Glomerular visceral epithelial cell (primary cell): ENCODE measurements around the gene NUP98.

ENCODE experiments used
- DNase-seq: peaks from one replicate; pipeline ENCODE4 v3.0.0-alpha.2; 2016; ENCODE audit errors: extremely low spot score

The NUP98 gene

GRCh38 chr11:3735827-3736226 lies 61.5 kb downstream of the NUP98 start:
- peak; percentile 6 for DNase-seq

GRCh38 chr11:3732671-3733436 lies 64.5 kb downstream of the NUP98 start:
- DNase-seq, result no peak

- peak; percentile 73 for DNase-seq
Measured at GRCh38 chr11:3723014-3723708, 74.2 kb downstream of the NUP98 start.

GRCh38 chr11:3722100-3722499 lies 75.3 kb downstream of the NUP98 start:
- no peak for DNase-seq

GRCh38 chr11:3720997-3721396 lies 76.4 kb downstream of the NUP98 start:
- DNase-seq, result no peak

GRCh38 chr11:3712274-3712673 lies 85.1 kb downstream of the NUP98 start:
- DNase-seq, result no peak

- no peak for DNase-seq
Measured at GRCh38 chr11:3710485-3711259, 86.7 kb downstream of the NUP98 start.

GRCh38 chr11:3709977-3710376 lies 87.4 kb downstream of the NUP98 start:
- peak; percentile 6 for DNase-seq

GRCh38 chr11:3707176-3707575 lies 90.2 kb downstream of the NUP98 start:
- DNase-seq, result no peak

GRCh38 chr11:3703383-3703782 lies 94.0 kb downstream of the NUP98 start:
- no peak for DNase-seq

GRCh38 chr11:3700910-3701309 lies 96.4 kb downstream of the NUP98 start:
- DNase-seq, result no peak

- no peak for DNase-seq
Measured at GRCh38 chr11:3700410-3700809, 96.9 kb downstream of the NUP98 start.

GRCh38 chr11:3686751-3687150 lies 110.6 kb downstream of the NUP98 start:
- DNase-seq, result peak; percentile 36

GRCh38 chr11:3685923-3686322 lies 111.4 kb downstream of the NUP98 start:
- DNase-seq, result no peak

- DNase-seq, result no peak
Measured at GRCh38 chr11:3684819-3685172, 112.6 kb downstream of the NUP98 start.

GRCh38 chr11:3684129-3684818 lies 113.1 kb downstream of the NUP98 start:
- DNase-seq, result no peak

GRCh38 chr11:3683039-3683438 lies 114.3 kb downstream of the NUP98 start:
- no peak for DNase-seq

- no peak for DNase-seq
Measured at GRCh38 chr11:3679077-3679476, 118.3 kb downstream of the NUP98 start.

GRCh38 chr11:3675971-3676370 lies 121.4 kb downstream of the NUP98 start:
- DNase-seq, result no peak

- peak; percentile 80 for DNase-seq
Measured at GRCh38 chr11:3674189-3674588, 123.2 kb downstream of the NUP98 start.

GRCh38 chr11:3671334-3672254 lies 125.8 kb downstream of the NUP98 start, which contains the start of gene CHRNA10:
TSS of gene CHRNA10 (minus strand) at chr11:3671384. CDS start at chr11:3671312, 72 bp downstream.
- DNase-seq, result no peak
